OCI-LY7 (cell line): ENCODE data around the gene RAD51B. TPM values are rescaled to one million over a fixed set of nuclear protein-coding genes. Genes with fewer than 3 reads are reported as not detected.

Experiments used
- BruUV-seq: library from RNA; stranded (reverse); fragments of 400-500 nt; replicated peaks from 2 replicates; lab custom pipeline; 2021; lab: Mats Ljungman, UMichigan
- CTCF ChIA-PET: fragments of 300-600 bp; sonication (Branson Sonifier 250); formaldehyde crosslinking; loops from one replicate; lab custom pipeline; 2022; ENCODE audit warnings: antibody characterized with exemption; ENCODE audit not compliant: unreplicated experiment; lab: Charles Lee
- POLR2A ChIA-PET: fragments of 300-600 bp; sonication (Branson Sonifier 250); formaldehyde crosslinking; loops from one replicate; lab custom pipeline; 2022; ENCODE audit warnings: antibody characterized with exemption; lab: Charles Lee
- DNase-seq: peaks from one replicate; pipeline ENCODE4 v3.0.0-alpha.2; 2015; ENCODE audit warnings: low spot score
- H2AFZ ChIP-seq: fragments of 200-600 bp; sonication (generic), shearing (Covaris generic); 2 replicates; pipeline ENCODE4 v1.6.1; 2014; ENCODE audit warnings: mild to moderate bottlenecking, antibody characterized with exemption, low read length, moderate library complexity
- H3K27ac ChIP-seq: fragments of 200-600 bp; sonication (generic); 2 replicates; pipeline ENCODE4 v1.5.1; 2014; ENCODE audit warnings: mixed run types, low read depth, mild to moderate bottlenecking, moderate library complexity, low read length, inconsistent platforms; ENCODE audit not compliant: poor library complexity, severe bottlenecking
- H3K36me3 ChIP-seq: fragments of 200-600 bp; sonication (generic); 2 replicates; pipeline ENCODE4 v1.6.1; 2014; ENCODE audit warnings: mild to moderate bottlenecking, antibody characterized with exemption, low read length, moderate library complexity, mixed read lengths; ENCODE audit not compliant: insufficient read depth
- H3K4me1 ChIP-seq: fragments of 200-600 bp; sonication (generic); 2 replicates; pipeline ENCODE4 v1.5.1; 2014; ENCODE audit warnings: mild to moderate bottlenecking, low read length; ENCODE audit not compliant: insufficient read depth, poor library complexity, severe bottlenecking
- H3K4me2 ChIP-seq: fragments of 200-600 bp; sonication (generic); 2 replicates; pipeline ENCODE4 v1.6.1; 2014; ENCODE audit warnings: mild to moderate bottlenecking, low read length
- H3K4me3 ChIP-seq: fragments of 200-600 bp; sonication (generic); 2 replicates; pipeline ENCODE4 v1.5.1; 2014; ENCODE audit warnings: mild to moderate bottlenecking, low read depth, low read length; ENCODE audit not compliant: poor library complexity, severe bottlenecking
- H3K79me2 ChIP-seq: fragments of 200-600 bp; sonication (generic); 2 replicates; pipeline ENCODE4 v1.6.1; 2016; ENCODE audit warnings: low read depth, mild to moderate bottlenecking, low read length, moderate library complexity, mixed read lengths; ENCODE audit not compliant: insufficient read depth
- H3K9me2 ChIP-seq: fragments of 200-600 bp; sonication (generic); 2 replicates; pipeline ENCODE4 v1.6.1; 2016; ENCODE audit warnings: mild to moderate bottlenecking, low read length, mixed read lengths; ENCODE audit not compliant: insufficient read depth
- H3K9me3 ChIP-seq: fragments of 200-600 bp; sonication (generic); 2 replicates; pipeline ENCODE4 v1.6.1; 2014; ENCODE audit warnings: mild to moderate bottlenecking, mixed run types, low read length, mixed read lengths
- H4K20me1 ChIP-seq: fragments of 200-600 bp; sonication (generic); 2 replicates; pipeline ENCODE4 v1.6.1; 2014; ENCODE audit warnings: mild to moderate bottlenecking, antibody characterized with exemption, low read length, moderate library complexity, mixed read lengths; ENCODE audit not compliant: insufficient read depth
- EZH2phosphoT487 ChIP-seq: fragments of 200-600 bp; sonication (generic); IDR thresholded peaks from 2 replicates; pipeline ENCODE4 v1.6.1; 2018; ENCODE audit warnings: low read depth, borderline replicate concordance, mild to moderate bottlenecking, mixed run types, antibody characterized with exemption, low read length, moderate library complexity, mixed read lengths
- intact Hi-C: fragments of 100-400 bp; cut with micrococcal nuclease; formaldehyde crosslinking; loops from one replicate; pipeline ENCODE4 v1.10.0; 2022; ENCODE audit not compliant: unreplicated experiment
- total RNA-seq, 2 experiments: library from RNA; depleted of rRNA in 1 of 2; stranded (reverse); fragments of >200 nt in 1 of 2; shearing (Covaris generic) in 1 of 2; gene quantifications; 2 replicates each; pipeline ENCODE4 v1.2.3, GENCODE V29; 2014 to 2022
- TF ChIP-seq, protein P1 (sequence below): fragments of 200-600 bp; sonication (generic); conservative IDR thresholded peaks from 2 replicates; pipeline ENCODE4 v1.5.1; 2014; ENCODE audit warnings: mild to moderate bottlenecking, antibody characterized with exemption, low read length, moderate library complexity, mixed read lengths

Gene RAD51B
- total RNA-seq, 2 experiments from 2014 or later: 41.4 to 89.9 TPM

DNA sequence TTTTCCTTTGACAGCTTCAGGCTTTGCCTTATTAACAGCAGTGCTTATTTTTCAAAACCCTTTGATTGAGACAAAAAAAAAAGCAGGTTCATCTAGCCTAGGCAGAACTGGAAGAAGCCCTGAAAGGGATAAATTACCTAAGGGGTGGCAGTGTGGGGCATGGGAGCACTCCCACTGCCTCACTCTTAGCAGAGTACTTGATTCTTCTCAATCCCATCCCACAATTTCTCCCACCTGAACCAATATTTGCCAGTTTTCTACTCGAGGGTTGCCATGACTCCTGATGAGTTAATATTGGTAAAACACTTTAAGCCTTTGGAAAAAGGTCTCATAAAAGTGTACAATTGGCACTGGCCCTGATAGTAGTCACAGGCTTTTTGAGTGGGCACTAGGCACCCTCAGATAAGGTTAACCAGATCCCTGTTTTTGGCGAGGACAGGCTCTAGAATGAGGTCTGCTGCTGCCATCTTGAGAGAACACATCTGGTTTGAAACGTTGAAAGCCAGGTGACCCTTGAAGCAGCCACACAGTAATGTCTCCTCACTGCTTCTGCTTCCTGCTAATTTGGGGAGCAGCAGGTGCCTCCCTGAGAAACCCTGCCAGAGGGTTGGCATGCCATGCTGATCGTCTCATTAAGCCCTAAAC is 320.0 kb downstream of the RAD51B start:
- no TSS peak for BruUV-seq
- Histone ChIP-seq H4K20me1 (no peaks in the 10 kb centered on the region), H3K9me3 (no peaks in the 10 kb centered on the region), H3K9me2 (no peaks in the 10 kb centered on the region), H3K4me2 (no peak overlapping the region), H3K79me2 (no peaks in the 10 kb centered on the region), H3K36me3 (no peaks in the 10 kb centered on the region), H3K4me3 (no peak overlapping the region), H3K4me1 (no peaks in the 10 kb centered on the region), H2AFZ (no peak overlapping the region), H3K27ac (no peak overlapping the region)
- no peak for TF ChIP-seq EZH2phosphoT487
- TF ChIP-seq, protein P1, sequence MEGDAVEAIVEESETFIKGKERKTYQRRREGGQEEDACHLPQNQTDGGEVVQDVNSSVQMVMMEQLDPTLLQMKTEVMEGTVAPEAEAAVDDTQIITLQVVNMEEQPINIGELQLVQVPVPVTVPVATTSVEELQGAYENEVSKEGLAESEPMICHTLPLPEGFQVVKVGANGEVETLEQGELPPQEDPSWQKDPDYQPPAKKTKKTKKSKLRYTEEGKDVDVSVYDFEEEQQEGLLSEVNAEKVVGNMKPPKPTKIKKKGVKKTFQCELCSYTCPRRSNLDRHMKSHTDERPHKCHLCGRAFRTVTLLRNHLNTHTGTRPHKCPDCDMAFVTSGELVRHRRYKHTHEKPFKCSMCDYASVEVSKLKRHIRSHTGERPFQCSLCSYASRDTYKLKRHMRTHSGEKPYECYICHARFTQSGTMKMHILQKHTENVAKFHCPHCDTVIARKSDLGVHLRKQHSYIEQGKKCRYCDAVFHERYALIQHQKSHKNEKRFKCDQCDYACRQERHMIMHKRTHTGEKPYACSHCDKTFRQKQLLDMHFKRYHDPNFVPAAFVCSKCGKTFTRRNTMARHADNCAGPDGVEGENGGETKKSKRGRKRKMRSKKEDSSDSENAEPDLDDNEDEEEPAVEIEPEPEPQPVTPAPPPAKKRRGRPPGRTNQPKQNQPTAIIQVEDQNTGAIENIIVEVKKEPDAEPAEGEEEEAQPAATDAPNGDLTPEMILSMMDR: no peak
- intact Hi-C loops: no loop called here
- ChIA-PET CTCF (no interaction called here), POLR2A (no interaction called here)
- no peak for DNase-seq

DNA sequence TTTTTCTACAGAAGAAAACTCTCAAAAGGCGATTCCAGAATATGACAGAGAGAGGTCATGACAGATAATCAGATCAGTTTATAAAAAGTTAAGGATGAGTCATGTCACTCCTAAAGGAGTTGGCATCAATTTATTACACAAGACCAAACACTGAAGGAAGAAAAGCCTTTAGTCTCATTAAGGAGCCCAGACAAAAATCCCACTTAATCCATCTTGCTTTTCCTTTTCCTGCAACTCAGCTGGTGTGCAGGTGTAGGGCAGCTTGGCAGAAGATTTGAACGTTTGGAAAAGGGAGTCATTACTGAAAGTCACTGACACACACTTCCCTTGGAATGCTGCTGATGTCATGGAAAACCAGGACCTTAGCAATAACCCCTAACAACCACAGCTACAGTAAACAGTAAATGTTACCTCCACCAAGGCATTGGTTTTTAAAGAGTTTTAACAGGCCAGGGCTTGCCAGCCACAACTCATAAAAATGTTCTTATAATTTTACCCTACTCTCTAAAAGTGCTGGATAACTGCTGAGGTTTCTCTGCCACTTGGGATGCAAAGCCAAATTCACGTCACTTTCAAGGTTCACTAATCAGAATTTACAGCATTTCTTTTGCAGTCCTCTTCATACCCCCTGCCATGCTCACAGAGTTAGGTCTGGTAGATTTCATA is 320.6 kb downstream of the RAD51B start:
- CTCF ChIA-PET: no interaction called here
- DNase-seq: no peak
- H3K9me2 ChIP-seq: no peaks in the 10 kb centered on the region
- H3K27ac ChIP-seq: no peak overlapping the region
- no TSS peak for BruUV-seq
- H2AFZ ChIP-seq: no peak overlapping the region
- intact Hi-C loops: no loop called here
- no peak for TF ChIP-seq EZH2phosphoT487
- TF ChIP-seq, protein P1: no peak
- no peaks in the 10 kb centered on the region for H4K20me1 ChIP-seq
- no peak overlapping the region for H3K4me3 ChIP-seq
- no peaks in the 10 kb centered on the region for H3K4me1 ChIP-seq
- POLR2A ChIA-PET: no interaction called here
- no peaks in the 10 kb centered on the region for H3K79me2 ChIP-seq
- no peaks in the 10 kb centered on the region for H3K9me3 ChIP-seq
- no peaks in the 10 kb centered on the region for H3K36me3 ChIP-seq
- no peak overlapping the region for H3K4me2 ChIP-seq

DNA sequence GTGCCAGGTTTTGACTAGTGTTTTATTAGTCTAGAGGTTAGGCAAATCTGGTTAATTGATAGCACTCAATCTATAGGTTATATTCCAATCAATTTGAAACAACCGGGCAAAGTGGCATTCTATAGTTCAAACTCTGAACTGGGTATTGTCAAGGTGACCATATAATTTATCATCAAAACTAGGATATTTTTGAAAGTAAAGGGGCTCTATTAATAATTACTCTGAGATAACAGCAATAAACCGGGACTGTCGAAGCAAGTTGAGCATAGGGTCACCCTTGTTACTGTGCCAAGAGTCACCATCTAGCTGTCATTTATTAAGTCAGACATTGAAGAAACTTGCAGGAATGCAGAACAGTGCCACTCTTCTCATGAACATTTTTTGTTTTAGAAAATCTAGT is 321.2 kb downstream of the RAD51B start:
- no TSS peak for BruUV-seq
- intact Hi-C loops: no loop called here

More for the DNA sequence above, 321.2 kb downstream of the RAD51B start:
- Histone ChIP-seq H3K9me3 (no peaks in the 10 kb centered on the region), H3K36me3 (no peaks in the 10 kb centered on the region), H4K20me1 (no peaks in the 10 kb centered on the region), H3K79me2 (no peaks in the 10 kb centered on the region), H3K27ac (no peak overlapping the region), H3K4me1 (no peaks in the 10 kb centered on the region), H2AFZ (no peak overlapping the region), H3K4me2 (no peak overlapping the region), H3K4me3 (no peak overlapping the region), H3K9me2 (no peaks in the 10 kb centered on the region)
- POLR2A ChIA-PET: no interaction called here
- no peak for DNase-seq
- no peak for TF ChIP-seq EZH2phosphoT487
- TF ChIP-seq, protein P1: no peak
- CTCF ChIA-PET: no interaction called here
